CD14-positive monocyte (primary cell): ENCODE measurements around the gene ZCCHC9. TPM values are rescaled to one million over a fixed set of nuclear protein-coding genes. Genes with fewer than 3 reads are reported as not detected.

ENCODE experiments used
- DNase-seq, 3 donors: peaks; one replicate each; pipeline ENCODE4 v3.0.0-alpha.2; 2011 to 2022
- H2AFZ ChIP-seq: 2 replicates; pipeline ENCODE4 v1.6.0; 2012; ENCODE audit warnings: mild to moderate bottlenecking, low read depth, low read length, inconsistent platforms; ENCODE audit not compliant: insufficient read depth, poor library complexity, severe bottlenecking
- H3K27ac ChIP-seq, 2 donors: 1 replicate in 1 of 2; 2 replicates in 1 of 2; pipeline ENCODE4 v1.5.1; 2012 to 2013; ENCODE audit warnings: low read length in 2 of 2, control low read depth in 1 of 2, inconsistent platforms in 1 of 2, low read depth in 1 of 2, mild to moderate bottlenecking in 1 of 2
- H3K27me3 ChIP-seq, 2 donors: one replicate each; pipeline versions ENCODE4 v1.6.0 to v1.6.1; 2011 to 2013; ENCODE audit warnings: low read length in 2 of 2; ENCODE audit not compliant: control insufficient read depth in 2 of 2, insufficient read depth in 2 of 2
- H3K36me3 ChIP-seq, 2 donors: replicated peaks in 1 of 2; 1 replicate in 1 of 2; 2 replicates in 1 of 2; pipeline versions ENCODE4 v1.5.1 to v1.6.1; 2012 to 2013; ENCODE audit warnings: low read length in 2 of 2, control low read depth in 1 of 2, inconsistent platforms in 1 of 2, mild to moderate bottlenecking in 1 of 2; ENCODE audit not compliant: insufficient read depth in 2 of 2, control insufficient read depth in 1 of 2
- H3K4me1 ChIP-seq, 2 donors: 1 replicate in 1 of 2; 2 replicates in 1 of 2; pipeline versions ENCODE4 v1.5.1 to v1.6.1; 2012 to 2013; ENCODE audit warnings: low read length in 2 of 2, control low read depth in 1 of 2, inconsistent platforms in 1 of 2, mild to moderate bottlenecking in 1 of 2, moderate library complexity in 1 of 2; ENCODE audit not compliant: insufficient read depth in 2 of 2, control insufficient read depth in 1 of 2
- H3K4me2 ChIP-seq: replicated peaks from 2 replicates; pipeline ENCODE3; 2012; ENCODE audit warnings: low read length, moderate library complexity, mild to moderate bottlenecking; ENCODE audit not compliant: poor library complexity, severe bottlenecking; ENCODE audit errors: extremely low read depth
- H3K4me3 ChIP-seq, 3 experiments: fragments of 200-600 bp in 1 of 3; sonication (generic) in 1 of 3; replicated peaks in 1 of 3; 1 replicate in 2 of 3; 2 replicates in 1 of 3; pipeline ENCODE4 v1.5.1; 2011 to 2013; ENCODE audit warnings: low read length in 3 of 3, mild to moderate bottlenecking in 3 of 3, control low read depth in 2 of 3, low read depth in 2 of 3, inconsistent platforms in 1 of 3, moderate library complexity in 1 of 3
- H3K79me2 ChIP-seq: 2 replicates; pipeline ENCODE4 v1.6.0; 2012; ENCODE audit warnings: mild to moderate bottlenecking, control low read depth, inconsistent platforms, low read length, moderate library complexity; ENCODE audit not compliant: insufficient read depth
- H3K9ac ChIP-seq: 2 replicates; pipeline ENCODE4 v1.6.0; 2017; ENCODE audit warnings: low read length, mild to moderate bottlenecking; ENCODE audit not compliant: insufficient read depth, poor library complexity, severe bottlenecking
- H3K9me3 ChIP-seq, 2 donors: replicated peaks in 1 of 2; 1 replicate in 1 of 2; 2 replicates in 1 of 2; pipeline versions ENCODE4 v1.5.1 to v1.6.1; 2012 to 2013; ENCODE audit warnings: low read length in 2 of 2, control low read depth in 1 of 2; ENCODE audit not compliant: control insufficient read depth in 1 of 2, insufficient read depth in 1 of 2
- H4K20me1 ChIP-seq: 2 replicates; pipeline ENCODE4 v1.6.0; 2012; ENCODE audit warnings: mild to moderate bottlenecking, low read length, control low read depth, moderate library complexity; ENCODE audit not compliant: insufficient read depth
- H3K27ac Mint-ChIP-seq, 7 donors: one replicate each; pipeline ENCODE4 v1.8.0; 2020; ENCODE audit warnings: mild to moderate bottlenecking in 7 of 7, mixed read lengths in 7 of 7, moderate library complexity in 6 of 7, inconsistent platforms in 2 of 7
- H3K27me3 Mint-ChIP-seq, 3 donors: one replicate each; pipeline ENCODE4 v1.8.0; 2021 to 2022; ENCODE audit warnings: low read depth in 3 of 3, mild to moderate bottlenecking in 3 of 3, mixed read lengths in 3 of 3, moderate library complexity in 3 of 3, inconsistent platforms in 1 of 3
- H3K36me3 Mint-ChIP-seq, 2 donors: one replicate each; pipeline ENCODE4 v1.8.0; 2020; ENCODE audit warnings: mixed read lengths in 2 of 2, inconsistent platforms in 1 of 2, mild to moderate bottlenecking in 1 of 2
- H3K4me1 Mint-ChIP-seq: one replicate; pipeline ENCODE4 v1.8.0; 2020; ENCODE audit warnings: mild to moderate bottlenecking, mixed read lengths
- H3K4me3 Mint-ChIP-seq, 2 donors: one replicate each; pipeline ENCODE4 v1.8.0; 2020; ENCODE audit warnings: mild to moderate bottlenecking in 2 of 2, mixed read lengths in 2 of 2, moderate library complexity in 1 of 2
- H3K9me3 Mint-ChIP-seq, 7 donors: one replicate each; pipeline ENCODE4 v1.8.0; 2020 to 2022; ENCODE audit warnings: mixed read lengths in 7 of 7, mild to moderate bottlenecking in 6 of 7, moderate library complexity in 6 of 7, inconsistent platforms in 2 of 7
- WGBS: methylation state at CpG from one replicate; pipeline ENCODE4 v1.1.5; 2013; ENCODE audit warnings: missing lambda C conversion rate; ENCODE audit not compliant: insufficient coverage; 5-methylcytosine and 5-hydroxymethylcytosine counted together
- intact Hi-C, 2 donors: fragments of 100-400 bp; cut with micrococcal nuclease; formaldehyde crosslinking; loops; one replicate each; pipeline versions ENCODE4 v1.15.0 to v1.15.1; 2023
- polyA plus RNA-seq, 3 donors: library from polyadenylated mRNA; depleted of rRNA in 1 of 3; unstranded in 2 of 3; stranded (reverse) in 1 of 3; fragments of 300-500 nt in 2 of 3; fragments of >200 nt in 1 of 3; fragmentation: Illumina TruSeq in 2 of 3; gene quantifications; 1 replicate in 2 of 3; 2 replicates in 1 of 3; pipeline ENCODE4 v1.2.3, GENCODE V29; 2012 to 2021
- TF ChIP-seq, protein P1 (sequence below): fragments of 200-600 bp; IDR thresholded peaks from one replicate; pipeline ENCODE4 v1.8.0; 2022; ENCODE audit warnings: antibody characterized with exemption, mild to moderate bottlenecking

The ZCCHC9 gene
- polyA plus RNA-seq, 3 donors, result 10.6 to 15.9 (median 14.6) TPM

DNA sequence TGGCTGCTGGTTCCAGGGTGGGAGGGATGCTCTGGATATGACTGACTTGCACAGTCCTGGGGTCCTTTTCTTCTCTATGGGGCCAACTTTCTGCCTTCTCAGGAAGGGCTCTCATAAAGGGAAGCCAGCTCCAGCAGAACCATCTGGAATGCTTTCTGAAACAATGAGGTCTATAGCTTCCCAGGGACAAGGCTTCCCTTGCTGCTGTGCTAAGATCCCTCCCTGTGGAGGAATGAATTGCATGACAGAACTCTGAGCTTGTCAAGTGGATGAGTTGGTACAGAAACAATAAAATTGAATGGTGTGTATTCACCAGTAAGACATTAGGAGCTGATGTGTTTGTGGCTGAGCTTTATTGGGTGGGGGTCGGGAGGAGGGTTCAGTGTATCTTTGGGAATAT is 48.5 kb upstream of the ZCCHC9 start:
- intact Hi-C loops, result no loop called here
- Histone ChIP-seq H3K36me3 (no peaks in the 10 kb centered on the region), H3K9me3 (peaks cover 0 to 15% of the 10 kb centered on the region in 2 donors), H3K9ac (no peak overlapping the region), H2AFZ (no peak overlapping the region), H3K4me2 (no peak overlapping the region), H4K20me1 (no peaks in the 10 kb centered on the region), H3K27ac (no peak overlapping the region), H3K4me3 (no peak overlapping the region), H3K27me3 (no peaks in the 10 kb centered on the region), H3K4me1 (peaks cover under 1 to 1% of the 10 kb centered on the region in 2 donors), H3K79me2 (no peaks in the 10 kb centered on the region)
- Mint-ChIP-seq H3K4me3 (no peak overlapping the region), H3K36me3 (peaks cover 3 to 4% of the 10 kb centered on the region in 2 donors), H3K4me1 (peaks cover 5% of the 10 kb centered on the region), H3K27me3 (peaks cover 0 to 1% (median 0%) of the 10 kb centered on the region in 3 donors), H3K27ac (no peak overlapping the region), H3K9me3 (peaks cover 0 to 5% (median 2%) of the 10 kb centered on the region in 7 donors)
- TF ChIP-seq, protein P1, sequence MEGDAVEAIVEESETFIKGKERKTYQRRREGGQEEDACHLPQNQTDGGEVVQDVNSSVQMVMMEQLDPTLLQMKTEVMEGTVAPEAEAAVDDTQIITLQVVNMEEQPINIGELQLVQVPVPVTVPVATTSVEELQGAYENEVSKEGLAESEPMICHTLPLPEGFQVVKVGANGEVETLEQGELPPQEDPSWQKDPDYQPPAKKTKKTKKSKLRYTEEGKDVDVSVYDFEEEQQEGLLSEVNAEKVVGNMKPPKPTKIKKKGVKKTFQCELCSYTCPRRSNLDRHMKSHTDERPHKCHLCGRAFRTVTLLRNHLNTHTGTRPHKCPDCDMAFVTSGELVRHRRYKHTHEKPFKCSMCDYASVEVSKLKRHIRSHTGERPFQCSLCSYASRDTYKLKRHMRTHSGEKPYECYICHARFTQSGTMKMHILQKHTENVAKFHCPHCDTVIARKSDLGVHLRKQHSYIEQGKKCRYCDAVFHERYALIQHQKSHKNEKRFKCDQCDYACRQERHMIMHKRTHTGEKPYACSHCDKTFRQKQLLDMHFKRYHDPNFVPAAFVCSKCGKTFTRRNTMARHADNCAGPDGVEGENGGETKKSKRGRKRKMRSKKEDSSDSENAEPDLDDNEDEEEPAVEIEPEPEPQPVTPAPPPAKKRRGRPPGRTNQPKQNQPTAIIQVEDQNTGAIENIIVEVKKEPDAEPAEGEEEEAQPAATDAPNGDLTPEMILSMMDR, result no peak
- DNase-seq, result no peak
- no CpG with 5 or more reads among the region's 1 CpG for WGBS

DNA sequence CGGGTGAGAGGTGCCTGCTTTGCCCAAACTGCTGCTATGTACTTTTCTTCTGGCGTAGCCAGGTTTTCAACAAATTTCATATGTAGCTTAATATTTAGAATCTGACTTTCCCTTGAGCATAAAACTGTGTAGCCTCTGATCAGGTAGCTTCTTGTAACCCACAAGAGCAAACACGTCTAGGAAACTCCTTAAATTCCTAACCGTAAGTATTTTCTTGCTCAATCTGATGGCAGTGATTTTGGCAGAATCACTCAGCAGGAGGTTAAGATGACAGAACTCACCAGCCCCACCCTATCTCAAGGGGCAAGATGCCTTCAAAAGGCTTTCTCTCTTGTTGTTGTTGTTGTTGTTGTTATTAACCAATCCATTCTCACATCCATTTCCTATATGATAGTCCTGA is 47.5 kb upstream of the ZCCHC9 start:
- H3K27me3 Mint-ChIP-seq, result peaks cover 0 to 2% (median 1%) of the 10 kb centered on the region in 3 donors
- H4K20me1 ChIP-seq, result no peaks in the 10 kb centered on the region

More for the DNA sequence above, 47.5 kb upstream of the ZCCHC9 start:
- H3K27ac ChIP-seq, result no peak overlapping the region
- H3K4me2 ChIP-seq, result no peak overlapping the region
- Mint-ChIP-seq H3K4me1 (peaks cover 12% of the 10 kb centered on the region), H3K27ac (no peak overlapping the region), H3K9me3 (peaks cover 0 to 5% (median 2%) of the 10 kb centered on the region in 7 donors), H3K4me3 (no peak overlapping the region), H3K36me3 (peaks cover 3 to 4% of the 10 kb centered on the region in 2 donors)
- H3K79me2 ChIP-seq, result no peaks in the 10 kb centered on the region
- TF ChIP-seq, protein P1, result no peak
- WGBS, result 94% methylated on average over 3 of the region's 4 CpGs
- H2AFZ ChIP-seq, result no peak overlapping the region
- H3K9ac ChIP-seq, result no peak overlapping the region
- intact Hi-C loops, result no loop called here
- no peaks in the 10 kb centered on the region for H3K36me3 ChIP-seq
- no peak overlapping the region for H3K4me3 ChIP-seq
- DNase-seq, result no peak
- H3K4me1 ChIP-seq, result peaks cover 6% of the 10 kb centered on the region in 2 donors
- H3K27me3 ChIP-seq, result no peaks in the 10 kb centered on the region
- H3K9me3 ChIP-seq, result peaks cover 0 to 15% of the 10 kb centered on the region in 2 donors
